Activated naive CD4-positive, alpha-beta T cell treated with Interleukin-2 at 50 U/mL for 16 hours (primary cell): ENCODE results near the gene DDX25.

Experiments used
- DNase-seq: peaks from one replicate; pipeline ENCODE4 v3.0.0-alpha.2; 2020

The DDX25 gene

GRCh38 chr11:125939081-125939521, 34.8 kb downstream of the DDX25 start:
- no peak for DNase-seq

DNA sequence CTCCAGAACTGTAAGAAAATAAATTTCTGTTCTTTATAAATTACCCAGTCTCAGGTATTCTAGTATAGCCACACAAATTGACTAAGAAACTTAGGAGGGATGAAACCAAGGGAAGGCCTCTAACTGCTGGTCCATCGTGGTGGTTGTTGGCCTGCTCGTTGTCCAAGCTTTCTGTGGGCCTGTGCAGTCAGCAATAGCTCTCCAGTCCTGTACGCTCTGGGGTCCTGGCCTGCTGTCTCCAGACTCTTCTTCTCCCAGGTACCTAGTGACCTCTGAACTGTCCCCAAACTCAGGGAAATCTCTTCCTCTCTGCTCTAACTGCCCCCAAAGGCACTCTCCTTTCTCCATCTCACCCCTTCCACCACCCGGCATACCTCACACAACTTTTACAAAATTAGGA, 35.8 kb downstream of the DDX25 start:
- no peak for DNase-seq

DNA sequence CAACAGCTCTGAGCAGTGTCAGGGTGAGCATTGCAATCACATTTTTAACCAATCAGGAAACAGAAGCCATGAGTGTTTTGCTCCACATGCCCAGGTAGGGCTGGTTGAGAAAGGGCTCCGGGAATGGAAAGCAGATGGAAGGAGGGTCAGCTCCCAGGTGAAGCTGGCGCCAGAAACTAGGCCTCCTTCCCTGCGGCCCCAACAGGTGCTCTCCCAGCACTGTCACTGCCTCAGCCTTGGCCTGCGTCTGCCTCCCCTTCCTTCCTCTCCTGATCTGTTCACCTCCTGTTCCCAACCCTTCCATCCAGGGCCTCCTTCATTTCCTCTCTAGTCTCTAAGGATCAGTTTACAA, 36.9 kb downstream of the DDX25 start:
- no peak for DNase-seq

DNA sequence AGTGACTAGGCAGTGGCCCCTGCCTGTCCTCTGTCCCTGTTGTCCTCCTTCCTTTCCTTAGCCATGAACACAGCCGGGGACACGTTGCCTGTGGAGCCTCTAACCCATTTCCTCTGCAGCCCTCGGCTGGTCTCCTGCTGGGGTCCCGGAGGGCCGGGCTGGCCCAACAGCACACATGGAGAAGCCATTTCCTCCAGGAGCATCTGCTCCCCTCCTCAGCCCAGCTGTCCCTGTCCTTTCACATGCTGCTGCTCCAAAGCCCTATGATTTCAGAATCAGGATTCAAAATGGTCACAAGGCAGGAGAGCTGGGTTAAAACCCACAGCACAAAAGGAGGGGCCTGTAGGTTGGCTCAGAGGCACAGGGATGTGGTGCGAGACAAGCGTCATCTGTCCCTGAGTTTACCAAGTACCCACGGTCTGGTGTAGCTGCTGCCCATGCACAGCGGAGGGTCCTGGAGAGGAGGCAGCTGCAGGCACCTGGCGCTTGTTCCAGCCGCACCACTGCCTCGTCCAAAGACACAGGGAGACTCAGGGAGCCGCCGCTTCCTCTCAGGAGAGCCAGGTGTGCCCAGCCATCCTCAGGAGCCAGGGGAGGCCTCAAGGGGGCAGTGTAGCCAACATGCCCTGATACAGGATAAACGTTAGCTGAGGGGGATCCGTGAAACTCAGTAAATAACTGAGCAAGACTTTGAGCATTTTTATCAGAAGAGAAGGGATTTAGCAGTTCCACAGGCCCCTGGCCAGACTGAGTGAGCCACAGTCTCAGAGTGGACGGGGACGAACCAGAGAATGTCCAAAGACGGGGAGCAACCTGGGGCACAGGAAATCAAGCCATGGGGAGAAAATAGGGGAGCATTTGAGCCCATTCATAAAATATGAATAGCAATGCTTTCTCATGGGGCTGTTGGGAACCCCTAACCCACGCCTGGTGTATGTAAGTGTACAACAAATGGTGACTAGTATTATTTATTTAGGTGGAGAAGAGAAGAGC, 37.6 kb downstream of the DDX25 start:
- peak; percentile 45 for DNase-seq

DNA sequence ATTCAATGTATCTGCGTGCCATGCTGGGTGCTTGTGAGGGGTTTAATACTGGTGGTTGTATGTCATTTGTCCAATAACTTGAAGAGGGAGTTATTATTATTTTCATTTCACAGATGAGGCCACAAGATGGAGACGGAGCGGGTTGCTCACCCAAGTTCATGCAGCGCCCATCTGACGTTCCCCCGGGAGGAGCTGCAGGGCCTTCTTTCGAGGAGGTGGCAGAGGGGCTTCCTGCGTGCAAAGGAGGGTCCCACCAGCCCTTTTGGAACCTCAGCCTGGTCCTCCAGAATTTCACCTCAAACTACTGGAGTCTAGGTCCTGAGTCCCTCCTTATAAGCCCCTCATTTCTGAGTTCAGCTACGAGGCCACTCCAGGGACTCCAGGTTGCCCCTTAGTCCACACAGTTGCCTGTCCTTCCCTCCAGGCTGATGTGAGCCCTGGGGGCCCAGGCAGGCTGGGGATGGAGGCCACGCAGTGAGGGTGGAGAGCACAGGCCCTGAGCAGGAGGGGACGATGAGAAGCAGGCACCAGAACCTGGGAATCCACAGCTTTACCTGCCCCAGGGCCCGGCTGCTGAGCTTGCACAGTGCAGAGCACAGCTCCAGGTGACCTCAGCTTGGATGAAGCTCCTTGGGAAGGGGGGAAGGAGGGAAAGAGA, 38.6 kb downstream of the DDX25 start:
- no peak for DNase-seq

DNA sequence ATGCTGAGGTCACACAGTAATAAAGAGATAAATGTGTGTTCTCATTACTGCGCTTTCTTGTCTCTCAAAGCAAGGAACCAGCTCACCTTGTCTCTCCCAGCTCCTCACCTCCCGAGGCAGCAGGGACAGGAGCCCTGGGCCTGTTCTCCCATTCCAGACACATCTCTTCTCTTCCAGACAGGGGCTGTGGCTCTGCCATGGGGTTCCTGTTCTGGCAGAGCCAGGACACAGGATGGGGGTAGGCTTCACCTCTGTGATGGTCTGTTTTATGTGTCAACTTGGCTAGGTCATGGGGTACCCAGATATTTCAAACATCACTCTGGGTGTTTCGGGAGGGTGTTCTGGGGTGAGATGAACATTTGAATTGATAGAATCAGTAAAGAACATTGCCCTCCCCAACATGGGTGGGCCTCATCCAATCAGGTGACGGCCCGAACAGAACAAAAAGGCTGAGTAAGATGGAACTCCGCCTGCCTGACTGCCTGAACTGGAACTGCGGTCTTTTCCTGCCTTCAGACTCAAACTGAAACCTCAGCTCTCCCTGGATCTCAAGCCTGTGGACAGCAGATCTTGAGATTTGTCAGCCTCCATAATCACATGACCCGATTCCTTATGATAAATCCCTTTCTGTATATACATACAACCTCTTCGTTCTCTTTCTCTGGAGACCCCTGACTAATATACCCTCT, 39.5 kb downstream of the DDX25 start:
- no peak for DNase-seq

DNA sequence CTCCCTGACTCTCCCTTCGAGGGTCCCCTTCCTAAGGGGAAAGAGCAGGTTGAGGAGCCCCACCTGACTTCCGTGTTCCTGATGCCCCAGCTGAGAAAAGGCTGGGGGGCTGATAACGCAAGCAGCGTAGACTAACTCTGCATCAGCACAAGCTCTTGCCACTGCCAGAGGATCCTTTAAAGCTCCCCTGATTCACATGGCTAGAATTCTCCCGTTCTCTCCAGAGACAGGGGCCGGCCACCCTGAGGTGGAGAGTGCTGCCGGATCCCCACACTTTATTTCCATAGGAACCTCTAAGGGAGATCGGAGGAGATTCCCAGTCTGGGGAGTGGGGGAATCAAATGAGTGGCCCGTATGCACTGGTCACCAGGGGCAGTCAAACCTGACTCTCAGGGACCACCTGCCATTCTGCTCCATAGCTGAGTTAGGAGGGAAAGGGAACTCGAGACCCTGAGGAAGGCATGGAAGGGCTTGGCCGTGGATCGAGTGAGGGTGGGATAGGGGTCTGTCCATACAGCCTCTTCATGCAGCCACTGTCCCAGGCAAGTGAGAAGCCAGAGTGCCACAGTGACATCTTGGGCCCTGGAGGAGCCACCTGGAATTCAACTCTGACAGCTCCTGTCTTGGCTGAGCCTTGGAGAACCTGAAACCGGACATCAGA, 40.2 kb downstream of the DDX25 start:
- no peak for DNase-seq

- no peak for DNase-seq
Measured at GRCh38 chr11:125945011-125945796, 40.9 kb downstream of the DDX25 start.

DNA sequence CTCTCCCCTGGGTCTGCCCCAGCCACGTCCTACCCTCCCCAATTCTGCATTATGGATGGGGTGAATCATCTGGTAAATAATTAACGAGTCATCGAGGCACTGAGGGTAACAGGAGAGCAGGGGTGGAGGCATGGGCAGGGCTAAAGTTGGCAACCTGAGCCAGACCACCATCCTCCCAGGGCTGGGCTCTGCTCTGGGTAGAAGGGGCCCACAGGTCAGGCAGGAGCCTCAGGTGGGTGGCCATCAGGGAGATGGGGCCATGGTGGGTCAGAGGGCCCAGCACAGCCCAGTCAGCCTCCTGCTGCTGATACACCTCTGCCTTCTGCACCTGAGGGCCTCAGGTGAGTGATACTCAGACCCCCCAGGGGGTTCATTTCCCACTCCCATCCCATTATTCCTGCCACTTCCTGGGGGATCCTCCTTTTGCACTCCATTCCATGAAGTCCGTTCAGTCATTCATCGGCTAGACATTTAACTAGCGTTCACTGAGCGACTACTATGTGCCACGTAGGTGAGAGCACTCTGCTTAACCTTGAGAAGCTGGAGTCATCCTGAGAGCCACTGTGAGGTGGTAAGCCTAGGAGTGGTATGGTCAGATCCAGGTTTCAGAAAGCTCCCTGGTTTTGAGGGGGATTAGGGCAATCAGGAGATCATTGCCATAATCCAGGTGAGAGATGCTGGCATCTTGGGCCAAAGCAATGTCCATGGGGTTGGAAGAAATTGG, 41.7 kb downstream of the DDX25 start, which contains the start of gene VSIG10L2:
Gene VSIG10L2 (plus strand): TSS at position 248 of the 724 bp plus-strand sequence. CDS start 12 bp downstream, at position 260.
- no peak for DNase-seq

DNA sequence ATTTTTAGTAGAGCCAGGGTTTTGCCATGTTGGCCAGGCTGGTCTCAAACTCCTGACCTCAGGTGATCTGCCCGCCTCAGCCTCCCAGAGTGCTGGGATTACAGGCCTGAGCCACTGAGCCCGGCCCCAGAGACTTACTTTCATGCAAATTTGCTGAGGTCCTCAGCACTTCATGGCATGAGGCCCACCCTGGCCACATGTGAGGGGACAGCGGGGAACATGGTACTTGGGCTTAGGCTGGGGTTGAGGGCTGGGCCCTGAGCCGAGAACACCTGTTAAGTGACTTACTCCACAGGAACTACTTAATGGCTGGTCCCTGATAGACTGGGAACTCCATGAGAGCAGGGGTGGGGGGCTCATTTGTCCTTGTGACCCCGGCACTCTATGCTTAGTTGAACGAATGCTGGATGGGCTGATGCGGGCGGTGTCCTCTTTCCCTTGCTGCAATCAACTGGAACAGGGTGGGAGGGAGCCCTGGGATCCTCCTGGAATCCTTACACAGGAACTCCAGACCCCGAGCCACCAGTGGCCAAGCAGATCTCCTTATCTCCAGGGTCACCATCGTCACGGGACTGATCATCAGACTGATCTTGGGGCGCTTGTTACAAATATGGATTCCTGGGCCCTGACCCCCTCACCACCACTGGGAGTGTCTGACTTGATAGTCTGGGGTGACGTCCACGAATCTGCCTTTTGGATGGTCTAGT, 42.6 kb downstream of the DDX25 start:
- no peak for DNase-seq

DNA sequence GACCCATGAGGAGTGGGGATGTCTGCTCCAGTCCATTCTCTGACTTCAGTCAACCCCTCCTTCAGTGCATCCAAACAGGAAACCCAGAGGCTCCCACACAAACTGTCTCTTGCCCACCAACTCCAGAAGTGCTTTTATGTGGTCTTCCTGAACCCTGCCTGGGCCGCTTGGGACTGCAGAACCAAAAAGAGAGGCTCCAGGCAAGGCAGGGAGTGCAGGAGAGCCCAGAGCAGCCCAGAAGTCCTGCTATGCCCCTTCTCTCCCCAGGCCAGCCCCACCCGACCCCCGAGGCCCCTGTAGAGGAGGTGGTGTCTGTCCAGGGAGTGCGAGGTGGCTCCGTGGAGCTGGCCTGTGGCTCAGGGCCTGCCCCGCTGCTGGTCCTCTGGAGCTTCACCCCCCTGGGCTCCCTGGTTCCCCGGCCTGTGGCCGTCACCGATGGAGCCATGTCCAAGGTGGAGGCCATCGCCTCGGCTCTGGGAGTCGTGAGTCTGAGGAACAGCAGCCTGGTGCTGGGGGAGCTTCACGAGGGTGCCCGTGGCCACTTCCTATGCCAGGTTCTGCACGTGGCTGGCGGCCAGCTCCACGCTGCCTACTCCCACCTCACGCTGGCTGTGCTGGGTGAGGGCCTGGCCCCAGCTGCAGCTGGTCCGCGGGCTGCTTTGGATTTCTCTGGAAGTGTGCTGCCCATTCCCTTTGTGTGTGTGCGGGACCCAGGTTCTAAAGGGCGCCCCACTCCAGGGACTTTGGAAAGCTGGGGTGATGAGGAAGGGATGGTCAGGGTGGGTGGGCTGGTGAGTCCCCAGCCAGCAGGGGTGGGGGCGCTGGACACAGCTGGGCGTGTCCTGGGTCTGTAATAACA, 43.3 kb downstream of the DDX25 start:
- DNase-seq: no peak

DNA sequence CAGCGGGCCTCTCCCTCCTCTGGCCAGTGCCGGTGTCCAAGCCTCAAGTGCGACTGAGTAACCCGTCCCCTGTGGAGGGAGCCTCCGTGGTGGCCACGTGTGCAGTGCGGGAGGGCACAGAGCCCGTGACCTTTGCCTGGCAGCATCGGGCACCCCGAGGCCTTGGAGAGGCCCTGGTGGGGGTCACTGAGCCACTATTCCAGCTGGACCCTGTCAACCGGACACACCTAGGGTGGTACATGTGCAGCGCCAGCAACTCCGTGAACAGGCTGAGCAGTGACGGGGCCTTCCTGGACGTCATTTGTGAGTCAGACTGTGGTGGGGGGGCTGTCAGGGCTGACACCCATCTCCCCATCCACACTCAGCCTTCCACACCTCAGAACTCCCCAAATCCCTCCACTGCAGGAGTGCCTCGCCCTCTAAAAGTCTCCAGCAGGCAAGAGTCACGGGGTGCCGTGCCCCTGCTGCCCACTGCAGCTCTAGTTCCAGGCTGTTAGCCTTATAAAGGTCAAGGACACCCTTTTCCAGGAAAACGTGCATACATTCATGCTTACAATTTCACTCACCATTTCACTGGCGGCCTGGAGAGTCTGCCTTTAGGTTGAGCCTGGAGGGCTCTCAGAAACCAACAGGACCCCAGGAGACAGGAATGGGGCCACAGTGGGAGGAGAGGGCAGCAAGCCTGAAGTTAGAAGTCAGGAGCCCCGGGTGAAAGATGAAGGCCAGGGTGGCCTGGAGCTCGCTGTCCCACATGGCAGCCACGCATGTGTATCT, 44.2 kb downstream of the DDX25 start:
- no peak for DNase-seq

- no peak for DNase-seq
Measured at GRCh38 chr11:125949271-125950177, 45.2 kb downstream of the DDX25 start.

- no peak for DNase-seq
Measured at GRCh38 chr11:125950178-125950490, 45.8 kb downstream of the DDX25 start.

- DNase-seq: no peak
Measured at GRCh38 chr11:125950696-125951651, 46.7 kb downstream of the DDX25 start.

DNA sequence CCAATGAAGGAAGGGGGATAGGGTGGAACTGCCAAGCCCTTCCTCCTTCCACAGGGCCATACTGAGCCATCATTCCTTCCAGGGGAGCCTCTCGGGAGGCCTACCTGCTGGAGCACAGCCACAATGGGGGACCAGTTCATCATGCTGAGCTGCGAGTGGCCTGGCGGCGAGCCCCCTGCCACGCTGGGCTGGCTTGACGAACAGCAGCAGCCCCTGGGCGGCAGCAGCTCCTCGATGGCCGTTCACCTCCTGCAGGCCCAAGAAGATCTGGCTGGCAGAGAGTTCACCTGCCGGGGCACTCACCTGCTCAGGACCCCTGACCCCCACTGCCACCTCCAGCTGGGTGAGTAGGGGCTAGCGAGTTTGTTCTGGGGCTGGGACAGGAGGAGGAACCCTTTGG, 47.4 kb downstream of the DDX25 start:
- no peak for DNase-seq

DNA sequence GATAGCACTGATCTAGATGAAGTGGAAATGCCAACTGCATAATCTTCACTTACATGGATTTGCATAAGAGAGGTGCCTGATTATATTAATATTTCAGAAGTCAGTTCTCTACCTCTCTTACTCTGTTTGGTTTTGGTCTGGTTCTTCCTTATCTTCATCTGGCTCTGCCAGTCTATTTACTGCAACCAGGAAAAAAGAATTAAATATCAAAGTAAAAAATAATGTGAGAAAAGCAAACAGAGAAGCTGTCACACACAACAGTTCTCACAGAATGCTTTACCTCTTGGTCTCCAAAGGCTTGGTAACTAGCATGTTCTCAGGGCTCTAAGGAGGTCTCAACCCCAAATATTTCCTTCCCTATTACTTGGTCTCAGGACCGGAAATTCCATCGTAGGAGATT, 48.3 kb downstream of the DDX25 start:
- no peak for DNase-seq
